K562 (cell line): ENCODE data around the gene ITPRIP. TPM values are rescaled to one million over a fixed set of nuclear protein-coding genes. Genes with fewer than 3 reads are reported as not detected.
A peak's percentile ranks its signal among the peaks of the same experiment; 100 is the strongest.

Source experiments
- ADNP ChIP-seq: fragments of 200-800 bp; sonication (Bioruptor generic); IDR thresholded peaks from 2 replicates; pipeline ENCODE4 v1.6.1; 2016; ENCODE audit warnings: missing genetic modification characterization, missing compliant biosample characterization
- CLOCK ChIP-seq: fragments of 250-450 bp; sonication (Bioruptor Pico); IDR thresholded peaks from 2 replicates; pipeline ENCODE4 v1.4.0; 2020; ENCODE audit warnings: mild to moderate bottlenecking, moderate library complexity, borderline replicate concordance
- DLX4 ChIP-seq: fragments of 250-450 bp; sonication (Bioruptor Pico); IDR thresholded peaks from 2 replicates; pipeline ENCODE4 v1.6.1; 2021; ENCODE audit warnings: mild to moderate bottlenecking
- DPF2 ChIP-seq: fragments of 450-650 bp; IDR thresholded peaks from 2 replicates; pipeline ENCODE4 v1.6.1; 2016
- E2F4 ChIP-seq: sonication (generic); formaldehyde crosslinking; IDR thresholded peaks from 2 replicates; pipeline ENCODE4 v1.8.0; 2022; ENCODE audit warnings: mild to moderate bottlenecking, low read depth, missing genetic modification reagents
- GATAD2A ChIP-seq: fragments of 450-650 bp; IDR thresholded peaks from 2 replicates; pipeline ENCODE4 v1.6.1; 2017
- HES1 ChIP-seq: fragments of 450-650 bp; IDR thresholded peaks from 2 replicates; pipeline ENCODE4 v1.6.1; 2016; ENCODE audit warnings: low read depth, mild to moderate bottlenecking, moderate library complexity
- HINFP ChIP-seq: fragments of 450-650 bp; conservative IDR thresholded peaks from 2 replicates; pipeline ENCODE4 v1.6.1; 2016; ENCODE audit warnings: missing genetic modification characterization, low read depth, mild to moderate bottlenecking, control low read depth, missing compliant biosample characterization
- IRF9 ChIP-seq: fragments of 450-650 bp; IDR thresholded peaks from 2 replicates; pipeline ENCODE4 v1.6.1; 2016; ENCODE audit warnings: missing biosample characterization, missing genetic modification characterization
- MAFG ChIP-seq: fragments of 450-650 bp; conservative IDR thresholded peaks from 2 replicates; pipeline ENCODE4 v1.6.1; 2016; ENCODE audit warnings: missing genetic modification characterization, missing compliant biosample characterization
- MTA2 ChIP-seq: fragments of 450-650 bp; IDR thresholded peaks from 2 replicates; pipeline ENCODE4 v1.6.1; 2016; ENCODE audit warnings: low read depth
- NCOR1 ChIP-seq: fragments of 450-650 bp; IDR thresholded peaks from 2 replicates; pipeline ENCODE4 v1.6.1; 2016; ENCODE audit warnings: mild to moderate bottlenecking, moderate library complexity
- NR1H2 ChIP-seq: sonication (generic); formaldehyde crosslinking; IDR thresholded peaks from 2 replicates; pipeline ENCODE4 v1.4.0; 2020; ENCODE audit warnings: mild to moderate bottlenecking, missing genetic modification reagents
- TAF7 ChIP-seq: fragments of 450-650 bp; IDR thresholded peaks from 2 replicates; pipeline ENCODE4 v1.6.1; 2016; ENCODE audit warnings: missing genetic modification characterization, missing compliant biosample characterization
- TBL1XR1 ChIP-seq, 2 experiments: IDR thresholded peaks; 2 replicates each; pipeline ENCODE4 v1.6.1; 2012; ENCODE audit warnings: improper control_type of control experiment in 2 of 2, low read length in 2 of 2, mild to moderate bottlenecking in 1 of 2
- ZNF146 ChIP-seq: IDR thresholded peaks from one replicate; pipeline ENCODE4 v1.6.1; 2018; ENCODE audit warnings: missing compliant biosample characterization; ENCODE audit not compliant: unreplicated experiment
- ZNF511 ChIP-seq: sonication (generic); formaldehyde crosslinking; IDR thresholded peaks from 2 replicates; pipeline ENCODE4 v1.8.0; 2022; ENCODE audit warnings: mild to moderate bottlenecking, missing genetic modification reagents
- polyA plus RNA-seq, 8 experiments: library from polyadenylated mRNA; depleted of rRNA in 4 of 8; stranded (reverse) in 5 of 8; unstranded in 3 of 8; fragments of >200 nt; fragmentation: Nextera tagmentation in 2 of 8; fragmentation: Illumina TruSeq in 1 of 8; extraction: Ambion mirVana in 2 of 8; extraction: Trizol in 1 of 8; gene quantifications; 2 replicates each; pipeline versions ENCODE4 v1.2.1 to v1.2.3, GENCODE V29; 2011 to 2014; ENCODE audit warnings: inconsistent platforms in 1 of 8, missing spikeins in 1 of 8
- total RNA-seq, 7 experiments: library from RNA; depleted of rRNA in 6 of 7; stranded (reverse); fragments of >200 nt in 6 of 7; fragmentation: Illumina TruSeq in 2 of 7; extraction: Trizol in 2 of 7; gene quantifications; 2 replicates each; pipeline versions ENCODE4 v1.2.1 to v1.2.3, GENCODE V29; 2011 to 2021; ENCODE audit warnings: low replicate concordance in 1 of 7
- TF ChIP-seq, protein P1 (sequence below): sonication (generic); formaldehyde crosslinking; IDR thresholded peaks from 2 replicates; pipeline ENCODE4 v1.8.1; 2022; ENCODE audit warnings: missing genetic modification reagents

ITPRIP gene
- total and polyA plus RNA-seq, 9 of the 15 experiments (the other 6 are each of a cell fraction or from before 2014, with no cell fraction given) = 4.4 to 28.5 (median 10.9) TPM

GRCh38 chr10:104337985-104338735, at the start of gene ITPRIP (continued):
- 0 out of 2 replicates have a peak, but pooled peaks have one; percentile 46 for TF ChIP-seq DPF2
- TF ChIP-seq, protein P1, sequence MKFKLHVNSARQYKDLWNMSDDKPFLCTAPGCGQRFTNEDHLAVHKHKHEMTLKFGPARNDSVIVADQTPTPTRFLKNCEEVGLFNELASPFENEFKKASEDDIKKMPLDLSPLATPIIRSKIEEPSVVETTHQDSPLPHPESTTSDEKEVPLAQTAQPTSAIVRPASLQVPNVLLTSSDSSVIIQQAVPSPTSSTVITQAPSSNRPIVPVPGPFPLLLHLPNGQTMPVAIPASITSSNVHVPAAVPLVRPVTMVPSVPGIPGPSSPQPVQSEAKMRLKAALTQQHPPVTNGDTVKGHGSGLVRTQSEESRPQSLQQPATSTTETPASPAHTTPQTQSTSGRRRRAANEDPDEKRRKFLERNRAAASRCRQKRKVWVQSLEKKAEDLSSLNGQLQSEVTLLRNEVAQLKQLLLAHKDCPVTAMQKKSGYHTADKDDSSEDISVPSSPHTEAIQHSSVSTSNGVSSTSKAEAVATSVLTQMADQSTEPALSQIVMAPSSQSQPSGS (CRISPR knock-in tag) = no peak
- no peak for TF ChIP-seq HINFP (tag)
- no peak for TF ChIP-seq ADNP
- no peak for TF ChIP-seq GATAD2A
- TF ChIP-seq CLOCK (CRISPR knock-in tag) = no peak
- no peak for TF ChIP-seq E2F4 (CRISPR knock-in tag)
- TF ChIP-seq IRF9 = no peak
- TF ChIP-seq TAF7 (tag) = no peak
- no peak for TF ChIP-seq ZNF146
- no peak for TF ChIP-seq NR1H2 (CRISPR knock-in tag)
- TF ChIP-seq MTA2 = peak; percentile 19; the same call in 1 of the 2 replicates
- no peak for TF ChIP-seq DLX4 (CRISPR knock-in tag)
- TF ChIP-seq MAFG = no peak
- peak; percentile 60 for TF ChIP-seq NCOR1
- no peak for TF ChIP-seq HES1
- 0 out of 2 replicates have a peak, but pooled peaks have one; percentile 15 for TF ChIP-seq ZNF511
- TF ChIP-seq TBL1XR1 (IDR thresholded peaks at IDR 0.05; ENCODE audit: low read length in 2 of 2) = 0 out of 4 replicates have a peak, but pooled peaks of 1 of the 2 experiments have one; percentile 6
